HG02798 (cell line): ENCODE measurements around the gene HSDL2.
"Not testable (repeated sequence)": the region's sequence is repeated elsewhere in the genome, so short reads cannot be mapped to it uniquely, and the experiment has no call there.

ENCODE experiments used
- ATAC-seq: cut with Tn5 transposase; IDR thresholded peaks from one replicate; pipeline ENCODE4 v1.9.1; 2021; ENCODE audit warnings: mild to moderate bottlenecking; ENCODE audit not compliant: unreplicated experiment, poor library complexity

HSDL2 gene

DNA sequence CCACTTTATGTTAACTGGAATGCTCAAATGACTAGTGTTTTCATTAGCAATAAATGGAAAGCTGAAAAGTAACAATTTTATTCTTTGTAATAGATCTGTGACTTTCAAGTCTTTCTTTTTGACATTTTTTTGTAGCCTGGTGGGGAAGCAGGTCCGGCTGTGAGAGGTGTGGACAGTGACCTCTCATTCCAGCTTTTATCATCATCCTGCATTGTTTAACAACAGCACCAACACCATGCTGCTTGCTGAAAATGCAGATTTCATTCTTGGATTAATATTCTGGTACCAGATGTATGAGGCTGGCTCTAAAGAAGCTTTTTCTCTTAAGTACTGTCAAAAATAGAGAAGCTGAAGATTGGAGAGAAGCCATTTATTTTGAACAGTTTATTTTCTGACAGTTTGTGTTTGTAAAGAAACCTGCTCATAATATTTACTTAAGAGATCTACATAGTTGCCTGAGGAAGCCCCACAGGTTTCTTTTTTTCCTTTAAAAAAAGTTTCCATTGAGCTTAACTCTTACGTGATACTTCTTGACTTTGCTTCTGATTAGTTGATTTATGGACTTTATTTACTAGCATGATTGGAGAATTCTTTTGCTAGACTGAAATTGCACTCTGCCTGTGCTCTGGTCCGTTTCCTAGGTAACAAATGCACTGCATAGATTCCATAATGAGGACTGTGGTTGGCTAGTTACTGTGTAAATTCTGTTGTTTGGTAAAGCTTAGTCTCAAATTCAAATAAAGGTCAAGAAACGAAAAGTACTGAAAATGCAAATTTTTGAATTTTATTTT, 110.2 kb downstream of the HSDL2 start:
- ATAC-seq = no peak

GRCh38 chr9:112493393-112494137, 113.7 kb downstream of the HSDL2 start:
- no peak for ATAC-seq

DNA sequence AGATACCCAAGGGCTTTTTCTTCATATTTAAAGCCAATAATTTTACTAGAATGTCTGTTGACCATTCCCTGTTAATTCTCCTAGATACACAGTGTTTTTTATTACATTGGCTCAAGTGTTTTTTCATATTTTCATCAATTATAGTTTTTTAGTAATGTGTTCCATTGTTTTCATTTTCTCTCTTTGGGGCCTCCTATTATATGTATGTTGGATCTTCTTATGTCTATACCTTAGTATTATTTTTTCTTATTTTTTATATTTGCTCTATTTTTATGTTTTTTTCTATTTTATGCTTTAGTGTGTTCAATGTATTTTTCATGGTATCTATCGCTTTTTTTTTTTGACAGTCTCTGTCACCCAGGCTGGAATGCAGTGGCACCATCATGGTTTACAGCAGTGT, 114.2 kb downstream of the HSDL2 start:
- ATAC-seq = no peak

- no peak for ATAC-seq
These were observed 115.7 kb downstream of the HSDL2 start for GRCh38 chr9:112495614-112496013.

DNA sequence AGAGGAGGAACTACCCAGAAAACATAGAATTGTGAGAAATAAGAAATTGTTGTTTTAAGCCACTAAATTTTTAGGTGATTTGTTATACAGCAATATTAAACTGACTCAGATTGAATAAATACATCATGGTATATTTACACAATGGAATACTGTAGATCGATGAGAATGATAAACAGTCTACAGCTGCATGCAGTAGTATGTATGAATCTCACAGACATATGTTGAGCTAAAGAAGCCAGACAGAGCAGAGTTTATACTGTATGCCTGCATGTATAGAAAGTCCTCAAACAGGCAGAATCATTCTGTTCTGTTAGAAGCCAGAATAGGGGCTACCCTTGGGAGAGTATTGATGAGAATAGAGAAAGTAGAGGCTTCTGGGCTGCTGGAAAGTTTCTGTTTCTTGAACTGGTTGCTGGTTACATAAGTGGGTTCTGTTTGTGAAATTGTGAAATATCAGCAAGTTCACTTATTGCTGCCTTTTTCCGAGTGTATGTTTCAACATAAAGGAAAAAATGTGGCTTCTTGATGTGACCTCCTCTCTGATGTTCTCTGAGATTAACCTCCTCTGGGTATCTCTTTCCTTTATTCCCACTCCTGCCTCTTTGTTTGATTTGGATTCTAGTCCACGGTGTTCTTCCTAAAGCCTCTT, 116.3 kb downstream of the HSDL2 start:
- ATAC-seq = no peak

GRCh38 chr9:112500842-112501241, 120.9 kb downstream of the HSDL2 start:
- ATAC-seq = no peak

DNA sequence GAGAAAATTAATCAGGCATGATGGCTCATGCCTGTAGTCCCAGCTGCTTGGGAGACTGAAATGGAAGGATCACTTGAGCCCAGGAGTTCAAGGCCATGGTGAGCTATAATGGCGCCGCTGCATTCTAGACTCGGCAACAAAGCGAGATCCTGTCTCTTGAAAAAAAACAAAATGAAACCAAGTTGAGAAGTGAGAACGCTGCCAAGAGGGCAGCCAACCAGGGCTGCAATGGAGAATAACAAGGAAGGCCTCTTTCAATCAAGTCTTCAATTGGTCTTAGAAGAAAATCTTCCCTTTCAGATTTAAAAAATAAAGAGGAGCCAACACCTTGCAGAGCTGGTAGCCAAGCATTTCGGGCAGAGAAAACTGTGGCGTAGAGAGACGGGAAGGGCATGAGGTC, 121.4 kb downstream of the HSDL2 start:
- no peak for ATAC-seq

DNA sequence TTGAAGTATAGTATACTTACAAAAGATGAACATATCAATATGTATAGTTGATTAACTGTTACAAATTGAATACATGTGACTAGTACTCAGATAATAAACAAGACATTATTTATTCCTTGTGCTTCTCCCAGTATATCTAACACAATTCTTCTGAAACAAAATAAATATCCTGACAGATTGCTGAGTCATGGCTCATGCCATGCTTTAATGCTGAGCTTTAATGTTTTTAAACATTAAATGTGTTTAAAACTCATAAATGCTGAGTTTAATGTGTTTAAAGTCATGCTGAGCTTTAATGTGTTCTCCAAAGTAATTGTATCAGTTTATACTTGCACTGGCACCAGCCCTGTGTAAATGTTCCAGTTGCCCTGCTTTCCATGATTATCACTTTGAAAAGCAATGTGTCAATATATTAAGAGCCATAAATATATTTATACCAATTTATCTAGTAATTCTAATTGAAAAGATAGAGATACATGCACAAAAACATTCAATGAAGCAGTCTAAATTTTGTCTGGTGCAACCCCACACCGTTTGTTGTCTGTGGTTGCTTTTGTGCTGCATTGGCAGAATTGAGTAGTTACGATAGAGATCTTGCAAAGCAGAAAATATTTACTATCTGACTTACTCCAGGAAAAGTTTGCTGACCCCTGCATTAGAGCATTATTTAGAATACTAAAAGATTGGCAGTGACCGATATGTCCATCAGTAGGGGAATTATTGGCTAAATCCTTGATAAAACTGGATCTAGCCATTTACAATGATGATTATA, 122.5 kb downstream of the HSDL2 start:
- no peak for ATAC-seq

GRCh38 chr9:112503170-112503569, 123.3 kb downstream of the HSDL2 start:
- ATAC-seq = no peak

DNA sequence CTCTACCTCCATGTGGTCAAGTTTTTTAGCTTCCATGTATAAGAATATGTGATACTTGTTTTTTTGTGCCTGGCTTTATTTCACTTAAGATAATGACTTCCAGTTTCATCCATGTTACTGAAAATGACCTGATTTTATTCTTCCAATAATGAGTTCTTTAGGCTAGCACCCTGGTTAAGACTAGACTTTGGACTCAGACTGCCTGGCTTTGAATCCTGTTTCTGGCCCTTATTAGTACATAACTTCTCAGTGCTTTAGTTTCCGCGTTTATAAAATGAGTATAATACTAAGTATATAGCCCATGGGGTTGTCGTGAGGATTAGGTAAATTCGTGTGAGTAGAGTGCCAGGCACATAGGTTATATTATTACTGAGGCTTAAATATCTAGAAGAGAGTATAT, 125.2 kb downstream of the HSDL2 start:
- ATAC-seq = no peak

DNA sequence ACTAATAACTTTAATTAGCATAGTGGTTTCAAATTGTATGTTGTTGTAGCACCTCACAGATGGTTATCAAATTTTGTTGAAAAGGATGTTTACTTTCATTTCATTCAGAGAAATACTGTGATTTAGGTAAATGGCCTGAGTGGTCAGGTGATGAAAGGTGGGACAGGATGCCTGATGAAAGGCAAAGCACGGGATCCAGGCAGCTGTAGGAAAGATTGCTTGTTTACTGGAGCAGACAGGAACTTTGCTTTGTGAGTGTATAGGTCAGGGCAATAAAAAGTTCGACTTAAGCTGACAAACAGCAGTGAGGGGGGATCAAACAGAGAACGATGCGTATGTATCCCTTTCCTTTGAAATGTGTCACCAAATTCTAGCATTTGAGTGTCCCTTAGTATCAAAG, 125.7 kb downstream of the HSDL2 start:
- no peak for ATAC-seq

DNA sequence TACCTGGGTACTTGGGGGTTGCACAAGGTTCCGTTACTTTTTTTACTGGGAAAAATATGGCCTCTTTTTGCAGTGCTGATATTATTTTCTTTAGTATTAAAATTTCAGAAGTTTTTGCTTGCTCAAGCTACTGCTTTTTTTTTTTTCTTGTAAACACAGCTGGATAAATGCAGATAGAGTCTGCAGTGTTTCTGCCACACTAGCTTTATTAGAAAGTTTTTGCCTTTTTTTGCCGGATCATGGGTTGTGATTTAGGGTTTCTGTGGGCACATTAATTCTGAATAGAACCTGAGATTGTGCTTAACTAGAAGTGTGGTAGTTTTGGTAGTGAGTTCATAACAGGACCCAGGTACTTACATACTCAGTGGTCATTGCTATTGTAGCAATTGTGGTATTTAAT, 126.7 kb downstream of the HSDL2 start:
- no peak for ATAC-seq

- ATAC-seq = no peak
These were observed 127.2 kb downstream of the HSDL2 start for GRCh38 chr9:112507001-112507680.

GRCh38 chr9:112508377-112508776, 128.5 kb downstream of the HSDL2 start:
- ATAC-seq = no peak

GRCh38 chr9:112512377-112512776, 132.5 kb downstream of the HSDL2 start:
- ATAC-seq = not testable (repeated sequence)

GRCh38 chr9:112516769-112517168, 136.9 kb downstream of the HSDL2 start:
- no peak for ATAC-seq

DNA sequence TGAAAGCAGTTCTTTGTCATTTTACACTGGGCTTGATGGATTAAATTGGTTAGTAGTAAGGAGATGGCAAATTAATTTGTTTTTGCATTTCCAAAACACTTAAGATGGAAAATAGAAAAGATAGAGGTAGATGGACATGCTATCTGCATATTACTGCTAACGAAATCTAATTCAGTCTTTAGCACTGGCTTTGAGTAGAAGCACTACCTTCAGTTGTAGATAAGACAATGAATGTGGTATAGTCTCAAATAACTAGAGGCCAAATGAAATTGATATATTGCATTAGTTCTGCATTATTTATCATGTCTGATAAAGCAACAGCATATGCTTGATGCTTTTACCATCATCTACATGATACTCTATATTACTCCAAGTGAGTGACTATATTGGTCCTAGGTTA, 140.2 kb downstream of the HSDL2 start:
- ATAC-seq = no peak

DNA sequence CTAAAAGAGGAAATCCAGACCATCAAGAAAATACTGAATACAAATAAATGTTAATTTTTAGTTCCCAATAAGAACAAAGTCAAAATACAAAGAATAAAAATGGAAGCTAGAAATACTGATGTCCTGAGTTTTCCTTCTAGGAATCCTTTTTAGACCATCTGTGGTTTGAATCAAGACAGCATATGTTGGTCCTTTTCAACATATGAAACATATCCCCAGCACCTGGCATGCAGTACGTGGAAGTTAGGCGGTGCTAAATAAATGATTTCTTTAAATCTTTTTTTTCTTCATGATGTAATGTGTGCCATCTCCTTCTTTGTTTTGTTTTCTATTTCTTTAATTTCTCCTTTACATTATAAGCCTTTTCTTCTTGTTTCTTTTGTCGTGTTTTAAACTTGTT, 140.7 kb downstream of the HSDL2 start:
- no peak for ATAC-seq
